HG03025 (cell line): ENCODE data around the gene MIA2.
A peak's percentile ranks its signal among the peaks of the same experiment; 100 is the strongest.
"Not testable (repeated sequence)": the region's sequence is repeated elsewhere in the genome, so short reads cannot be mapped to it uniquely, and the experiment has no call there.

ENCODE experiments used
- ATAC-seq: cut with Tn5 transposase; IDR thresholded peaks from one replicate; pipeline ENCODE4 v1.9.1; 2021; ENCODE audit warnings: mild to moderate bottlenecking, moderate library complexity; ENCODE audit not compliant: unreplicated experiment, low FRiP score

MIA2 gene, protein sequence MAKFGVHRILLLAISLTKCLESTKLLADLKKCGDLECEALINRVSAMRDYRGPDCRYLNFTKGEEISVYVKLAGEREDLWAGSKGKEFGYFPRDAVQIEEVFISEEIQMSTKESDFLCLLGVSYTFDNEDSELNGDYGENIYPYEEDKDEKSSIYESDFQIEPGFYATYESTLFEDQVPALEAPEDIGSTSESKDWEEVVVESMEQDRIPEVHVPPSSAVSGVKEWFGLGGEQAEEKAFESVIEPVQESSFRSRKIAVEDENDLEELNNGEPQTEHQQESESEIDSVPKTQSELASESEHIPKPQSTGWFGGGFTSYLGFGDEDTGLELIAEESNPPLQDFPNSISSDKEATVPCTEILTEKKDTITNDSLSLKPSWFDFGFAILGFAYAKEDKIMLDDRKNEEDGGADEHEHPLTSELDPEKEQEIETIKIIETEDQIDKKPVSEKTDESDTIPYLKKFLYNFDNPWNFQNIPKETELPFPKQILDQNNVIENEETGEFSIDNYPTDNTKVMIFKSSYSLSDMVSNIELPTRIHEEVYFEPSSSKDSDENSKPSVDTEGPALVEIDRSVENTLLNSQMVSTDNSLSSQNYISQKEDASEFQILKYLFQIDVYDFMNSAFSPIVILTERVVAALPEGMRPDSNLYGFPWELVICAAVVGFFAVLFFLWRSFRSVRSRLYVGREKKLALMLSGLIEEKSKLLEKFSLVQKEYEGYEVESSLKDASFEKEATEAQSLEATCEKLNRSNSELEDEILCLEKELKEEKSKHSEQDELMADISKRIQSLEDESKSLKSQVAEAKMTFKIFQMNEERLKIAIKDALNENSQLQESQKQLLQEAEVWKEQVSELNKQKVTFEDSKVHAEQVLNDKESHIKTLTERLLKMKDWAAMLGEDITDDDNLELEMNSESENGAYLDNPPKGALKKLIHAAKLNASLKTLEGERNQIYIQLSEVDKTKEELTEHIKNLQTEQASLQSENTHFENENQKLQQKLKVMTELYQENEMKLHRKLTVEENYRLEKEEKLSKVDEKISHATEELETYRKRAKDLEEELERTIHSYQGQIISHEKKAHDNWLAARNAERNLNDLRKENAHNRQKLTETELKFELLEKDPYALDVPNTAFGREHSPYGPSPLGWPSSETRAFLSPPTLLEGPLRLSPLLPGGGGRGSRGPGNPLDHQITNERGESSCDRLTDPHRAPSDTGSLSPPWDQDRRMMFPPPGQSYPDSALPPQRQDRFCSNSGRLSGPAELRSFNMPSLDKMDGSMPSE (N-terminal part only)

DNA sequence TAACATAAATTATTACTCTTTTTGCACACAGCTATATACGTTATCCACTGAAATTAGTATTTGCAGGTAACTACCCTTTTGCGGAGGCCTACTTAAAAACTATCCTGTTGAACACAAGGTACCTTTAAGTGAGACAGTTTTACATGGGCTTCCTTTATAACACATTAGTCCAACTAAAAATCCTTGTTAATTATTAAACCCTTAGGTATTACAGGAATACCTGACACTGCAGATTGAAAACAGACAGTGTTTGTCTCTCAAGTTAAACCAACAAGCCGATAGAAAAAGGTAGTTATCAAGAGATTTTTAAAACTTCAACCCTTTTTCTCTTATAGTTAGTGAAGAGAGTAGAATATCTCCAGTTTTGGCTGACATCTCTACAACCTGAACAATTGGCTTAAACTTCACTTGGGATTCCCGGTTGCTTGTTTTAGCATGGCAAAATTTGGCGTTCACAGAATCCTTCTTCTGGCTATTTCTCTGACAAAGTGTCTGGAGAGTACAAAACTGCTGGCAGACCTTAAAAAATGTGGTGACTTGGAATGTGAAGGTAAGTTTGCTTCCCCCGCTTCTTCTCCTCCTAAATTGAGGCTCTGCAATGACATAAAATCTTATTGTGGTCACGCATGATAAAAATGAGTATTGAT, at the start of gene MIA2:
Gene MIA2, plus strand, starts transcription at position 236 of the 647 bp plus-strand sequence. Its CDS starts 200 bp downstream, at position 436.
- ATAC-seq: no peak

DNA sequence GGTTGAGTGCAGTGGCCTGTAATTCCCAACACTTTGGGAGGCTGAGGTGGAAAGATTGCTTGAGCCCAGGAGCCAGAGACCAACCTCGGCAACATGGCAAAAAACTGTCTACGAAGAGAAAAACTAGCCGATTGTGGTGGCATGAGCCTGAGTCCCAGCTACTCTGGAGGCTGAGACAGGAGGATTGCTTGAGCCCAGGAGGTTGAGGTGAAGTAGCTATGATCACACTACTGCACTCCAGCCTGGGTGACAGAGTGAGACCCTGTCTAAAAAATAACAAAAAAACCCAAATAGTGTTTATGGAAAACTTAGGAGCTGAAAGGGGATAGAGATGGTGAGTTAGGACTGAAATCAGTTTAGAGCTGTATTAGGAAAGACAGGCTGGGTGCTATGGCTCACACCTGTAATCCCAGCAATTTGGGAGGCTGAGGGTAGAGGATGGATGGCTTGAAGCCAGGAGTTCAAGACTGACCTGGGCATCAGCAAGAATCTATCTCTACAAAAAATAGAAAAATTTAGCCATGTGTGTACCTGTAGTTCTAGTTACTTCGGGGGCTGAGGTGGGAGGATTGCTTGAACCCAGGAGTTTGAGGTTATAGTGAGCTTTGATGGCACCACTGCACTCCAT, 49.0 kb upstream of the MIA2 start:
- no peak for ATAC-seq

DNA sequence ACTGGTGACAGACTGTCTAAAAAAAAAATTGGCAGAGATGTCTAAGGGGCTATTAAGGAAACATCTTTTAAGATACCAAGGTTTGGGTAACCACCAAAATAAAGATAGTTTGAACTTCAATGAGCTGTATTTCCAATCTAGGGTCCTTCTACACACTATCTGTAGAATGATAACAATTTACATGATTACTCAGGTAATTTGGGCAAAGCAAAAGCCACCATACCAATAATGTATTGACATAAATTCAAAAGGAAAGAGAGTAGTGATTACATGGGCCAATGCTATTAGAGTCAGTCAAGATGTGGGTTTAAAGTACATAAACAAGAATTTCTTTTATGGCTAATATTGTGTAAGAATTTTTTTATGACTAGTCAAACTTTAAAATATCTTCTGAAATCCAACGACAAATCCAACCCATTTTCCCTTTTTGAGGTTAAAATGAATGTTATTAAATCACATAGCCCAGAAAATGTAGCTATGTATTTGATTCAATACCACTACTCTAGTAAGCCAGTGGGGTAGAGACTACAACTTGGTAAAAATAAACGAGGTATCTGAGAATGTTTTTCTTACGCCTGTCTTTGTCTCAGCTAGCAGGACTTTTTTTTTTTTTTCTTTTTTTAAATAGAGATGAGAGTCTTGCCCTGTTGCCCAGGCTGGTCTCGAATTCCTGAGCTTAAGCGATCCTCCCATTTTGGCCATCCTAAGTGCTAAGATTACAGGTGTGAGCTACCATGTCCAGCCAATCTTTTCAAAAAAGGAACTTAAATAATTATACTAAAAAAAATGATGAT, 48.3 kb upstream of the MIA2 start:
- ATAC-seq: no peak

DNA sequence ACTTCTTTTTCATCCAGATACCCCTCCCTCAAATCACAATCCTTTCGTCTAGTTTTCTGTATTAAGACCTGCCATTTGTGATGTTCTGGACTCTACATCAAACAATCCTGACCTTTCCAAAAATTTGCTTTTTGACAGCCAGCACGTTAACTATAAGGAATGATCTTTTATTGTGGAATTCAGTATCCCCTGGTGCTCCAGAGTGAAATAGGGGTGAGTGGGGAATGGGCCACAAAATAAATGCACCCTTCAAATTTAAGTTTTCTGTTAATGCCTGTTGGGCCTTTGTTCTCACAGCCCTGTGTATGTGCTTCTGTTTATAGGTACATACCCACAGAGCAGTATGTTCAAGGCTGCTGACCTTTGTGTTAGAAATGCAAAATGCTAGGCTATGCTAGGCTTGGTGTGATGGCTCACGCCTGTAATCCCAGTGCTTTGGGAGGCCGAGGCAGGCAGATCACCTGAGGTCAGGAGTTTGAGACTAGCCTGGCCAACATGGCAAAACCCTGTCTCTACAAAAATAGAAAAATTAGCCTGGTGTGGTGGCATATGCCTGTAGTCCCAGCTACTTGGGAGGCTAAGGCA, 46.7 kb upstream of the MIA2 start:
- ATAC-seq: no peak

DNA sequence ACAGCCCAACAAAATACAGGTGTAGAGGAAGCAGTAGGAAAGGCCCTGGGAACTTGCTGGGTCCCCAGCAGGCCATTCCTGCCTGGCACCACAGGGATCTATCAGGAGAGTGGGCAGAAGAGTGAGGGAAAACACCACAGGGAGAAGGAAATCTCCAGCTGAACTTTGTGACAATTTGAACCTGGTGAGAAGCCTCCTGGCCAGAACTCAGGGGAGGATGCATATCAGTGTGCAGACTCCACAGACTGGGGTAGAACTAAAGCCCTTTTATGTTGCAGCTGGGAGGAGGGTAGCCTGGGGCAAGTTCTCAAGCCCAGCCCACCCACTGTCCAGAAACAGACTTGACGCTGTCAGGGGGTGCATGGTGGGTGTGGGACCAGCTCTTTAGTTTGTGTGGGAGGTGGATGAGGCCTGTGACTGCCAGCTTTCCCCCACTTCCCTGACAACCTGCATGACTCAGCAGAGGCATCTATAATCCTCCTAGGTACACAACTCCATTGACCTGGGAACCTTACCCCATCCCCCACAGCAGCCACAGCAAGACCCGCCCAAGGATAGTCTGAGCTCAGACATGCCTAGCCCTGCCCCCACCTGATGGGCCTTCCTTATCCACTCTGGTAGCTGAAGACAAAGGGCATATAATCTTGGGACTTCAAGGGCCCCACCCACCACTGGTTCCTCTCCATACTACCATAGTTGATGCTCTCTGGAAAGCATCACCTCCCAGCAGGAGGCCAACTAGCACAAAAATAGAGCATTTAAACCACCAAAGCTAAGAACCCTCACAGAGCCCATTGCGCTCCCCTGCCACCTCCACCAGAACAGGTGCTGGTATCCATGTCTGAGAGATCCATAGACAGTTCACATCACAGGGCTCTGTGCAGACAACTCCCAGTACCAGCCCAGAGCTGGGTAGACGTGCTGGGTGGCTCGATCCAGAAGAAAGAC, 29.8 kb upstream of the MIA2 start:
- no peak for ATAC-seq

DNA sequence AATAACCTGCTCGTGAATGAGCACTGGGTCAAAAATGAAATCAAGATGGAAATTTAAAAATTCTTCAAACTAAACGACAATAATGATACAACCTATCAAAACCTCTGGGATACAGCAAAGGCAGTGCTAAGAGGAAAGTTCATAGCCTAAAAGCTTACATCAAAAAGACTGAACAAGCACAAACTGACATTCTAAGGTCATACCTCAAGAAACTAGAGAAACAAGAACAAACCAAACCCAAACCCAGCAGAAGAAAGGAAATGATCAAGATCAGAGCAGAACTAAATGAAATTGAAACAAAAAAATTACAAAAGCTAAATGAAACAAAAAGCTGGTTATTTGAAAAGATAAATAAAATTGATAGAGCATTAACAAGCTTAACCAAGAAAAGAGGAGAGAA, 26.3 kb upstream of the MIA2 start:
- ATAC-seq: not testable (repeated sequence)

DNA sequence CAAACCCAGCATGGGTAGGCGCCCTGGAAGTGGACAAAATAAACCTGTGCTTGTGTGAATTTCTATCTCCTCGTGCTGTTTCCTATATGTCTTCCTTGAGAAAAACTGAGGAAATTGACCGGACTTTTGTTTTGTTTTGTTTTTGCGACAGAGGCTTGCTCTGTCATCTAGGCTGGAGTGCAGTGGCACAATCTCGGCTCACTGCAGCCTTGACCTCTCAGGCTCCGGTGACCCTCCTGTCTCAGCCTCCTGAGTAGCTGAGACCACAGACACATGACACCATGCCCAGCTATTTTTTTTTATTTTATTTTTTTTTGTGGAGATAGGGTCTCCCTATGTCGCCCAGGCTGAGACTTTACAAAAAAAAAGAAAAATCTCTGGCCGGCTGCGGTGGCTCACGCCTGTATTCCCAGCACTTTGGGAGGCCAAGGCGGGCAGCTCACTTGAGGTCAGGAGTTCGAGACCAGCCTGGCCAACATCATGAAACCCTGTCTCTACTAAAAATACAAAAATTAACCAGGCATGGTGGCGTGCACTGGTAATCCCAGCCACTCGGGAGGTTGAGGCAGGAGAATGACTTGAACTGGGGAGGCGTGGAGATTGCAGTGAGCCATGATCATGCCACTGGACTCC, 22.5 kb upstream of the MIA2 start:
- ATAC-seq: no peak

DNA sequence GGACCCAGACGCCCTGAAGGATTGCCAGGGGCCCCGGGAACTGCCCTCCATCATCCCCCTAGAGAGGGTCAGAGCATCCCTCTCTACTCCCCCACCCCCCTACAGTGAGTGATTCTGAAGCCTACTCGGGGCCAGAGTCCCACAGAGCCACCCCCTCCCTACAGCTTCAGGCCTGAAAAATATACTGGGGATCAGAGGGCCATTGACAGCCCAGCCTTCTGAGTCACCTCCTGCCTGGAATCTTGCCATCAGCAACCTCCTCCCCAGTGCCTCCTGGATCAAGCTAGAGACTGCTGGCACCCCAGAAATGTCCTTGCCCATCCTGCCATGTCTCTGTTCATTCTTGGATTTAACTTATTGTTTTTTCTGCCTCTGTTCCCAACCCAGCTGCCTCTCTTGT, 21.7 kb upstream of the MIA2 start:
- no peak for ATAC-seq

DNA sequence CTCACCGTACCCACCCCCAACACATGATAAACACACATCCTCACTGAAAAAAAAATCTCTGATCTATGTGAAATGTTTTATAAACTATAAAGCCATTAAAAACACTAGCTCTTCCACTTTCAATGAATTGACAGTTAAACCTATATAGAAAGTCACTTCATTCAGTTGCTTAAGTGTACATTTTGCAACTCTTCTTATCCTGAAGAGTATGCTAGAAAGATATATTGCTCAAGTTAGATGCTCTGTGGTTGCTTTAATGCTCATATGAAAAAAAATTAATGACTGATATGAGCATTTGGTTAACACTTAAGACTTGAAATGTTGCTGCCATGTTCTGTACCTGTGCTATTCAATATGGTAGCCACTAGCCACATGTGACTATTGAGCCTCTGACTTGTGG, 21.0 kb upstream of the MIA2 start:
- ATAC-seq: no peak

DNA sequence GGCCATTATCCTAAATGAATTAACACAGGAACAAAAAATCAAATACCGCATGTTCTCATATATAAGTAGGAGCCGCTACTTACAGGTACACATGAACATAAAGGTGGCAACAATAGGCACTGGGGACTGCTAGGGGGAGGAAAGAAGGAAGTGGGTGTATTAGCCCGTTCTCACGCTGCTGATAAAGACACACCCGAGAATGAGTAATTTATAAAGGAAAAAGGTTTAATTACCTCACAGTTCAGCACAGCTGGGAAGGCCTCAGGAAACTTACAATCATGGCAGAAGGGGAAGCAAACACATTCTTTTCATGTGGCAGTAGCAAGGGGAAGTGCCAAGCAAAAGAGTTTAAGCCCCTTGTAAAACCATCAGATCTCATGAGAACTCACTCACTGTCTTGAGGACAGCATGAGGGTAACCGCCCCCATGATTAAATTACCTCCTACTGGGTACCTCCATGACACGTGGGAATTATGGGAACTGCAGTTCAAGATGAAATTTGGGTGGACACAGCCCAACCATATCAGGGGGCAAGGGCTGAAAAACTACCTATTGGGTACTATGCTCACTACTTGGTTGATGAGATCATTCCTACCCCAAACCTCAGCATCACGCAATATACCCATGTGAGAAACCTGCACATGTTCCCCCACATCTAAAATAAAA, 16.4 kb upstream of the MIA2 start:
- no peak for ATAC-seq

DNA sequence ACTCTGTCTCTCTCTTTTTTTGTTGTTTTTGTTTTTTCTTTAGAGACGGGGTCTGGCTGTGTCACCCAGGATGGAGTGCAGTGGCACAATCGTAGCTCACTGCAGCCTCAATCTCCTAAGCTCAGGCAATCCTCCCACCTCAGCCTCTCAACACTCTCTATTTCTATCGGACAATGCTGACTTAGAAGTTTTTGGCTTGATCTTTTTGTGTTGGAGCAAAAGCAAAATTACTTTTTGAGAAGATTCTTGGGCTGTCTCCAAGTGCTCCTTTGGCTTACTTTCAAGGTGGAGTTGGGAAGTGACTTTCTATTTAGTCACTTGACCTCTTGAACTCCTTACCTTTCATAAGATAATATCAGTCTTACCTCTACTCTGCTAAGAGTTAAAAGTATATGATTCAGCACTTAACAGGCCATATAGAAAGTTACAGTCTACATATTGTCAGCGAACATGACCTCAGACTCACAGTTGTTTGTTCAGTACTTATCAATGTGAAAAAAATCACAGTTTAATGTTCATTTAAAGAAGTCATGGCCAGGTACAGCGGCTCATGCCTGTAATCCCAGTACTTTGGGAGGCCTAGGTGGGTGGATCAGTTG, 15.4 kb upstream of the MIA2 start:
- ATAC-seq: no peak

DNA sequence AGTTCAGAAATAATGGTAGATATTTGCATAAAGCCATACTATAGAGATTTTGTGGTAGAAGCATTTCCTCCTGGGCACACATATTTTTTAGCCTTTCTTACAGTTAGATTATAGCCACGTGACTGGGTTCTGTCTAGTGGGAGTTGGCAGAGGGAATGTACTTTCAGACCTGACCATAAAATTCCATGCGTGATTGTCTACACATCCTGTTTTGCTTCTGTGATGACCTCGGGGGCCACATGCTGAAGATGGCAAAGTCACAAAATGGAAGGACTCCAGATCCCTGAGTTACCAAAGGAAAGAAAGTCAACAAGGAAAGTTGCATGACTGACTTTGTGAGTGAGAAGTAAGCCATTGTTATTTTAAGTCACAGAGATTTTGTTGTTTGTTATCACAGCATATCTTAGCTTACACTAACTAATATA, 14.6 kb upstream of the MIA2 start:
- ATAC-seq: no peak

DNA sequence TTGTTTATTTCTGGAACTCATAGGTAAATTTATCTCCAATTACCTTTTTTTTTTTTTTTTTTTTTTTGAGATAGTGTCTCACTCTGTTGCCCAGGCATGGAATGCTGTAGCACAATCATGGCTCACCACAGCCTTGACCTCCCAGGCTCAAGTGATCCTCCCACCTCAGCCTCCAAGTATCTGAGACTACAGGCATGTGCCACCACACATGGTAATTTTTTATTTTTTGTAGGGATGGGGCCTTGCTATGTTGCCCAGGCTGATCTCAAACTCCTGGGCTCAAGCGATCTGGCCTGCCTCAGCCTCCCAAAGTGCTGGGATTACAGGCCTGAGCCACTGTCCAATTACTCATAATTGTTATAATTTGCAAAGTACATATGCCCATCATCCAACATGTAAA, 13.2 kb upstream of the MIA2 start:
- not testable (repeated sequence) for ATAC-seq

DNA sequence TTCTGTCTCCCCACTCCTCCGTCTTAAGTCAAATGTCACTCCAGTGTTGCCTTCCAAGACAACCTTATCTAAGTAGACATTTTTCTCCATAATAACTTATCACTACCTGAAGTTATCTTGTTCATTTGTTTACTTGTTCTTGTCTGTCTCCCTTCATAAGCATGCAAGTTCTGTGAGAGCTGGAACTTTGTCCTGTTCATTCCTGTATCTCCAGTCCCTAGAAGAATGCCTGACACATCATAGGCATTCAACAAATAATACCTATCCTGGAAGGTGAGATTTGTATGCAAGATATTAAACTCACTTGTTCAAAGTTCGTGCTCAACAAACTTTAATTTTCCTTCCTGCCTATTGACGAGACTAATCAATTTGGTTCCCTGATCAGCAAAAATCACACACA, 5.7 kb upstream of the MIA2 start:
- no peak for ATAC-seq

DNA sequence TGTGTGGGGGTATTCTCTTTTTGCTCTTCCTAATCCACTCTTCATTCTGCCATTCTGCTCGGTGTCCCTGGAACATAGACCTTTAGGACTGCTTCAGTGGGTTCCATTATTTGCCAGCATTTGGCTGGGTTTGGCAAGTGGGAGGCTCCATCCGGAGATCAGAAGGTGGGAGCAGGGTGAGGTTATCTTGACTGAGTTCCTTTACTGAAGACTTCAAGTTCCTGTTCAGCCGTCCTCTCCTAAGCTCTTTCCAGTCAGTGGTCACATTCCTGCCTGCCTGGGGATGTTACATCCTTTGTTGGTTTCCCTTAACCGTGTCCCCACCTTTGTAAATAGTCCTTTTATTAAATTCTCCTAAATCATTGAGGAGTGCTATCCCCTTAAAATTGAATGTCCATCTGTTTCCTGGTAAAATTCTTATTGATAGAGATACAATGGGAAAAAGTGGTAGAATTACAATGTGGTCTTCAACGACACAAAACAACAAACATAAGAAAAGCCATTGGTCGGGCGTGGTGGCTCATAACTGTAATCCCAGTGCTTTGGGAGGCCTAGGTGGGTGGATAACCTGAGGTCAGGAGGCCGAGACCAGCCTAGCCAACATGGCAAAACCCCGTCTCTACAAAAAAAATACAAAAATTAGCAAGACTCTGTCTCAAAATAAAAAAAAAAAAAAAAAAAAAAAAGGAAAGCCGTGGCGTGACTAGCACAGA, 5.0 kb upstream of the MIA2 start:
- no peak for ATAC-seq

DNA sequence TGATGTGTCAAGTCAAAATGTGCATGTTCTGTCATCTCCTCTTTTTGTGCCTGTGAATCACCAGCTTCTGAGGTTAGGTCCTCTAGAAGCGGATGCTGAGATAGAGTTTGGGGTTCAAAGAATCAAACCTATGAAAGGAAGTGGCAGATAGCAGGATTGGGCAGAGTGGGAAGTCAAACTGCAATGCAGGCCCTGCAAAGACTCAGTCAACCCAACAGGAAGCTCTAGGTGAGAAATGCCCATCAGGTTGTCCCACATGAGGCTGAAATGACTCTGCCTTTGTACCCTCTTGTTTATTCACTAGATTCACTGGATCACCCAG, 4.5 kb upstream of the MIA2 start:
- peak; percentile 62 for ATAC-seq
